GM10248 (cell line): ENCODE data around the gene KCNQ1.

ENCODE experiments used
- CTCF ChIA-PET: fragments of 300-600 bp; sonication (Branson Sonifier 250); formaldehyde crosslinking; extraction: SDS; loops from one replicate; lab custom pipeline; 2021; ENCODE audit warnings: antibody characterized with exemption; lab: Yijun Ruan, JAX
- POLR2A ChIA-PET: fragments of 350-650 bp; sonication (Branson Sonifier 250); formaldehyde crosslinking; extraction: SDS; loops from one replicate; lab custom pipeline; 2020; ENCODE audit warnings: antibody characterized with exemption; lab: Yijun Ruan, JAX
- DNase-seq: peaks from one replicate; pipeline ENCODE4 v3.0.0; 2012; ENCODE audit errors: extremely low spot score
- TF ChIP-seq, protein P1 (sequence below): IDR thresholded peaks from 2 replicates; pipeline ENCODE4 v1.5.1; 2012; ENCODE audit warnings: mild to moderate bottlenecking, low read depth; ENCODE audit errors: extremely low read depth, missing control alignments, control extremely low read depth

Gene KCNQ1

DNA sequence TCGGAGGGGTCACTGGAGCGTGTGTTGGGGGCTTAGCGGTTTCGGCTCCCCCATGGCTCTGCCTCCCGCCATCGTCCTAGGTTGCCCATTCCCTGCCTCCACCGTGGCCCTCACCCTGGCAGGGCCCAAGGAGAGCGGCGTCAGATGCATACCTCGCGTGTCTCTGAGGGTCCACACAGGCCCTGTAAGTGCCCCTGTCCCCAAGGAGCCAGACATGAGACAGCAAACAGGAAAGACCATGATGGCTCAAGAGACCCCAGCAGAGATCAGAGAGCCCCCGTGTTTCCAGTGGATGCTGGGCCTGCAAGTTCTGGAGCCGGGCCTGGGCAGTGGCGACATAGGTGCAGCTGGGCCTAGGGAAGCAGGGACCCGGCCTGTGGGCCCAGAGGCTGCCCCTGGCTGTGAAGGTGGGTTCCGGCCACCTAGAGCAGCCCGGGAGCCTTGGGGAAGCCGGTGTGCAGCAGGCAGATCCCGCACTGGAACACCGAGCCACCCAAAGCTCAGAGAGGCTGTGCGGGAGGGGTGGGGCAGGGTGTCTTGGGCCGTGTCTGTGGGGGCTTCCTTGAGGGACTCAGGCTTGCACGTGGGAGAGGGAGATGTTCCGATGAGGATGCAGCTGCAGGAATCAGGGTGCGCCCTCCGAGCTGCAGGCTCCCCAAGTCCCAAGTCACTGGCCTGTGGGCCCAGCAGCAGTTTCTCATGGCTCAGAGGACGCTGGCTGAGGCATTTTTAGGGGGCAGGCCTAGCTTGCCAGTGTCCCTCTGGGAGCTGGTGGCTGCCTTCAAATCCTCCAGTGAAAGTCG, 128.6 kb downstream of the KCNQ1 start:
- no peak for DNase-seq
- CTCF ChIA-PET: no interaction called here
- POLR2A ChIA-PET: no interaction called here
- TF ChIP-seq, protein P1, sequence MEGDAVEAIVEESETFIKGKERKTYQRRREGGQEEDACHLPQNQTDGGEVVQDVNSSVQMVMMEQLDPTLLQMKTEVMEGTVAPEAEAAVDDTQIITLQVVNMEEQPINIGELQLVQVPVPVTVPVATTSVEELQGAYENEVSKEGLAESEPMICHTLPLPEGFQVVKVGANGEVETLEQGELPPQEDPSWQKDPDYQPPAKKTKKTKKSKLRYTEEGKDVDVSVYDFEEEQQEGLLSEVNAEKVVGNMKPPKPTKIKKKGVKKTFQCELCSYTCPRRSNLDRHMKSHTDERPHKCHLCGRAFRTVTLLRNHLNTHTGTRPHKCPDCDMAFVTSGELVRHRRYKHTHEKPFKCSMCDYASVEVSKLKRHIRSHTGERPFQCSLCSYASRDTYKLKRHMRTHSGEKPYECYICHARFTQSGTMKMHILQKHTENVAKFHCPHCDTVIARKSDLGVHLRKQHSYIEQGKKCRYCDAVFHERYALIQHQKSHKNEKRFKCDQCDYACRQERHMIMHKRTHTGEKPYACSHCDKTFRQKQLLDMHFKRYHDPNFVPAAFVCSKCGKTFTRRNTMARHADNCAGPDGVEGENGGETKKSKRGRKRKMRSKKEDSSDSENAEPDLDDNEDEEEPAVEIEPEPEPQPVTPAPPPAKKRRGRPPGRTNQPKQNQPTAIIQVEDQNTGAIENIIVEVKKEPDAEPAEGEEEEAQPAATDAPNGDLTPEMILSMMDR: no peak

DNA sequence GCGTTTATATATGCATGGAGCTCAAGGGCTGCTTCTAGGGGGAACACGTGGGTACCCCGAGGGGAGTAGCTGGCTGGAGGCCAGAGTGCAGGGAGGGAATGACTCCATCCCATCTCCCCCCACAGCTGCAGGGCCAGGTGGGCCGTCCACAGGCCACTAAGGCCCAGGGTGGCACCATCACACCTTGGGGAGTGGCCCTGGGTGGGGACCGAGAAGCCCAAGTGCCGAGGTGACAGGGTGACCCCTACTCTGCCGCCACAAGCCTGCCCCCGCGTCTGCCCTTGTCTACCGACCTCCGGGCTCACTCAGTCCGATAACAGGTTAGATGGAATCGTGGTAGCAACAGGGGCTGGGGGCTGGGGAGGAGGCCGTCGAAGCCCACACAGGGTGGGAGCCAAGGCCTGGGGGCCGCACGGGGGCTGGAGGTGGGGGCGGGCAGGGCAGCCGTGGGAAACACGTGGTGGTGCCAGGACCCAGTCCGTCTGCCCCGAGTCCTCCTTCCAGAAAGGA, 129.3 kb downstream of the KCNQ1 start:
- ChIA-PET CTCF (no interaction called here), POLR2A (no interaction called here)
- TF ChIP-seq, protein P1: no peak
- no peak for DNase-seq

DNA sequence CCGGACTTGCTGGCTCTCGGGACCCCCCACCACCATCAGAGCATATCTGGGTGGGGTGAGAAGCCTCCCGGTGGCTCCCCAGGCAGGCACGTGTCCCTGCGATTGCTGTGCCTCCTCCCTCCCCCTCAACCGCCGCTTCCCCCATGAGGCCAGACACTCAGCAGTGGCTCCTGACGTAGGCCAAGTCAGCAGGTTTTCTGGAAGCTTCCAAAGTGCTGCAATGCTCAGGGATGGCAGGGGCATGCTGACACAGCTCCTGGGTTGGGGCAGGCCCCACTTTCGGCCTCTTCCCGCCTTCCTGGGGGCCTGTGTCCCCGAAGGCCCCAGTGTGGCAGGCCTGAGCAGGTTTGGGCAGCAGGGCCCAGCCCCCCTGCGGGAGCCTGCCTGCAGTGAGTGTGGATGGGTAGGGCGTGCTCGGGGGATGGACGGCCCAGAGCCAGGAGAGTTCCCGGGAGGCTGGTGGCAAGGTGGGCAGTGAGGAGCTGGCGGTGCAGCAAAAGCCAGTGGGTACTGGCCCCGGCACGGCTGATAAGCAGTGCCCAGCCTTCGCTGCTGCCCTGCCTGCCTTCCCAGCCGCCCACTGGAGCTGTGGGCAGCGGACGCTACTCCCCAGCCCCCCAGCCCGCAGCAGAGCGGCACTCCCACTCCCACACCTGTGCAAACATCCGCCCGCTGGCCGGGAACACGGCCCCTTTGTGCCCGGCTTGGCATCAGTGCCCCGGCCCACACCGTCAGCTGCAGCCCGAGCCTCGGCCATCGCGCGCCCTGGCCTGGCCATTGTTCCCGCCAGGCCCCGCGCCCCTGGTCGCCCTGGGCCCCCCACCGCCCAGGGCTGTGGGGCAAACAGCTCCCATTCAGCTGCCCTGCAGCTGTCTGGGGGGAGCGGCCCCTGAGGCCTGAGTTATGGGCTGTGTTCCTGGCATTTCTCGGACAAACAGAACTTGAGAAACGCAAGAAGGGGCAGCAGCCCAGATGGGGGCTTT, 130.0 kb downstream of the KCNQ1 start:
- DNase-seq: no peak
- TF ChIP-seq, protein P1: no peak
- POLR2A ChIA-PET: no interaction called here
- CTCF ChIA-PET: no interaction called here

- ChIA-PET CTCF (no interaction called here), POLR2A (no interaction called here)
- DNase-seq: no peak
- TF ChIP-seq, protein P1: no peak
Observed at GRCh38 chr11:2575591-2576051, 130.8 kb downstream of the KCNQ1 start.

DNA sequence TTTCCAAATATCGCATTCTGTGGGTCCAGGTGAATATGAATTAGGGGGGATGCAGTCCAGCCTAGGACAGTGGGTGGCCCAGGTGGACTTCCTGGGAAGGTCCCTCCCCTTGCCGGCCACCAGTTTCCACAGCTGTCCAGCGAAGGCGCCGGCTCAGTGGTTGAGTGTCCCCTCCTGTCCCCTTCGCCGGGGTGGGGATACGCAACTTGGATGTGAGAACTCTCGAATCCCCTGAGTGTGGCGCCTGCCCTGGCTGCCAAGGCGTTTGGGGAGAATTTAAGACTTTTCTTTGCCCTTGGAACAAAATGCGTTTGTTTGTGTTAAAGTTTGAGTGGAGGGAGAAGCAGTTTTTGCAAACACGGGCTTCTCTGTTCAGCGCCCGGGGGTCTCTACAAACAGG, 131.3 kb downstream of the KCNQ1 start:
- POLR2A ChIA-PET: no interaction called here
- TF ChIP-seq, protein P1: no peak
- CTCF ChIA-PET: no interaction called here
- DNase-seq: no peak

DNA sequence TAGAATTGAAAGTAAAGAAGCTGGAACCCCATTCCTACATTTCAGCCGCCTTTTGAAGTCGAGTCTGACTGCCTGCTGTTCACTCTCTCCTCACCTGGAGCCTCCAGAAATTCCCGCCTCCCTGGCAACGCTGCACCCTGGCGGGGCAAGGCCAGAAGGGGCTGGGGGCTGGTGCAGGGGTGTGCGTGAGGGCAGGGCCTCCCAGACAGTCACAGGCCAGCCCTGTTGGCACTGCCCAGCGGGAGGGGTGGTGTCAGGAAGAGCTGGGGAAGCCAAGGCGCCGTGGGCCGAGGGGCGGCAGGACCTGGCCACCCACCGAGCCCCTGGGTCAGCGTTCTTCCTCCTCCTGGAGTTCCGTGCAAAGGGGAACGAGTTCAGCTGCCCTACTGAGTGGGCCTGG, 131.7 kb downstream of the KCNQ1 start:
- no peak for DNase-seq
- TF ChIP-seq, protein P1: no peak
- ChIA-PET POLR2A (no interaction called here), CTCF (no interaction called here)
